GM10266 (cell line): Measurements from ENCODE around the gene RIPOR2.
A peak's percentile ranks its signal among the peaks of the same experiment; 100 is the strongest.
"Not testable (repeated sequence)": the region's sequence is repeated elsewhere in the genome, so short reads cannot be mapped to it uniquely, and the experiment has no call there.

Experiments
- DNase-seq: peaks from one replicate; pipeline ENCODE4 v3.0.0; 2012; ENCODE audit errors: extremely low spot score
- TF ChIP-seq, protein P1 (sequence below): IDR thresholded peaks from 2 replicates; pipeline ENCODE4 v1.5.1; 2012; ENCODE audit warnings: mild to moderate bottlenecking, low read depth; ENCODE audit not compliant: control insufficient read depth, insufficient read depth; ENCODE audit errors: missing control alignments

The RIPOR2 gene

GRCh38 chr6:24918641-24919055 lies 17.1 kb downstream of the RIPOR2 start:
- no peak for DNase-seq
- TF ChIP-seq, protein P1, sequence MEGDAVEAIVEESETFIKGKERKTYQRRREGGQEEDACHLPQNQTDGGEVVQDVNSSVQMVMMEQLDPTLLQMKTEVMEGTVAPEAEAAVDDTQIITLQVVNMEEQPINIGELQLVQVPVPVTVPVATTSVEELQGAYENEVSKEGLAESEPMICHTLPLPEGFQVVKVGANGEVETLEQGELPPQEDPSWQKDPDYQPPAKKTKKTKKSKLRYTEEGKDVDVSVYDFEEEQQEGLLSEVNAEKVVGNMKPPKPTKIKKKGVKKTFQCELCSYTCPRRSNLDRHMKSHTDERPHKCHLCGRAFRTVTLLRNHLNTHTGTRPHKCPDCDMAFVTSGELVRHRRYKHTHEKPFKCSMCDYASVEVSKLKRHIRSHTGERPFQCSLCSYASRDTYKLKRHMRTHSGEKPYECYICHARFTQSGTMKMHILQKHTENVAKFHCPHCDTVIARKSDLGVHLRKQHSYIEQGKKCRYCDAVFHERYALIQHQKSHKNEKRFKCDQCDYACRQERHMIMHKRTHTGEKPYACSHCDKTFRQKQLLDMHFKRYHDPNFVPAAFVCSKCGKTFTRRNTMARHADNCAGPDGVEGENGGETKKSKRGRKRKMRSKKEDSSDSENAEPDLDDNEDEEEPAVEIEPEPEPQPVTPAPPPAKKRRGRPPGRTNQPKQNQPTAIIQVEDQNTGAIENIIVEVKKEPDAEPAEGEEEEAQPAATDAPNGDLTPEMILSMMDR: no peak

DNA sequence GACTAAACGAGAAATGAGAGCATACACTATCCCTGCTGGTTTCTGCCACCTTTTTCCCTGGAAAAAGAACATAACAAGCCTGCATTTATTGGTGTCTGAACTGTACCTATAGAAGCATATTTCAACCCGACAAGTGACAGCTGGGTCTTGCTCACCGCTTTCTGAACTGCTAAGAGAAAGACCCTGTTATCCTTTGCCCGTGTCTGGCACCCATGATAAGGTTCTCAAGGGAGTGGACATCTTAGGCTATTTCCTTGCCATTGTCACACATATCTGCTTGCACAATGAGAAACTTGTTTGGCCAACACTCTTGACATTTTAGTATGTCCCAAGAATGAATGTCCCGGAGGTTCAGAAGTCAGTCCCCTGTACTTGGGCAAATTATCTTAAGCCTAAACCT lies 19.3 kb downstream of the RIPOR2 start:
- TF ChIP-seq, protein P1: no peak
- DNase-seq: no peak

DNA sequence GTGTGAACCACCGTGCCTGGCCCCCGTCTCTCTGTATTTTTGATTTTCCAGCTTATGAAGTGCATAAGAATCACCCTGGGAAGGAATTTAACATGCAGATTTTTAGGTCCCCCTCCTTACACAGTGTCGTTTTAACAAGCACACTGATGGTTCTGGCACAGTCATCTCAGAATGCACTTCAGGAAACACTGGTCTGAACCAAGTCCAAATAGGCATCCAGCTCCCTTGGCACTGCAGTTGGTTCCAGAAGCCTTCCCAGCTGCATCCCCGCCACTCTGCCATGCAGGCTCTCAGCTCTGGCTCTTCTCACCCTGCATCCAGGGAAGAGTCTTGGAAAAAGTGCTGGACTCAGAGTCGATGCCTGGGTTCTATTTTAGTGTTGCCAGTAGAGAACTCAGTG lies 20.1 kb downstream of the RIPOR2 start:
- DNase-seq: no peak
- TF ChIP-seq, protein P1: no peak

GRCh38 chr6:24914082-24914481 lies 21.7 kb downstream of the RIPOR2 start:
- DNase-seq: not testable (repeated sequence)

GRCh38 chr6:24911796-24912382 lies 23.9 kb downstream of the RIPOR2 start:
- DNase-seq: no peak

DNA sequence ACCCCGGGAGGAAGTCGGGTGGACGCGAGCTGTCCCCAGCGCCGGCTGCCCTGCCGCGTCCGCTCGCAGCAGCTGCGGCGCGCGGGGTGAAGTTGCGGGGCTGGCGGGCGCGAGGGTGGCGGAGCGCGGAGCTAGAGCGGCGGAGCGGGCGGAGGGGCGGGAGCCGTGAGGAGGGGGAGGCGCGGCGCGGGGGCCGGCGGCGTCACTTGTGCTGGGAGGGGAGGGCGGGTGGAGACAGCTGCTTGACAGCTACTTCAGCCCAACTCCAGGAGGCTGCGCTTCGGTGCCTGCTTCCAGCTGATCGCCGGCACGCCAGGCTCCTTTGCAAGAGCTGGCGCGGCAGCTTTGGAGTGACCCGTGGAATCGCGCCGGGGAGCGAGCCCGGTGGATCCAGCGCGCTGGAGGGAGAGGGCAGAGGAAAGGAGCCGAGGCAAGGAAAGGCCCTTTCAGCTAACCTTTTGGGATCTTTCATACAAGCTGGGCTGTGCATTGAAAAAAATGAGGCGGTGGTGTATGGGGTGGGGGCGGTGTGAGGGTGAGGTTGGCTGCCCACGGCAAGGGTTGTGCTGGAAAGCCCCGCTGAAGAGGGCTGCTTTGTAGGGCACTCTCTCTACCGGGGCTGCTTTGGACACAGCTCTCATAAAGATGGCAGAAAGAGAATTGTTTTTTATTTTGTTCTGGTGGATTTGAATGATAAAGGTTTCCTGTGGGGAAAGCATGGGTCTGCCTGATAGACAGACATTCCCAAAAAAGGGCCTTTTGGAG lies 24.6 kb downstream of the RIPOR2 start:
- TF ChIP-seq, protein P1: no peak
- no peak for DNase-seq

More at GRCh38 chr6:24911796-24912382, 23.9 kb downstream of the RIPOR2 start:
- TF ChIP-seq, protein P1: no peak

GRCh38 chr6:24910331-24910960 lies 25.3 kb downstream of the RIPOR2 start:
- DNase-seq: no peak
- TF ChIP-seq, protein P1: peak; percentile 30
